C4-2B (cell line): ENCODE data around the gene PLD1.

ENCODE experiments used
- ZFX ChIP-seq: fragments of 450-650 bp; IDR thresholded peaks from 2 replicates; pipeline ENCODE4 v1.6.1; 2017
- TF ChIP-seq, protein P1 (sequence below): fragments of 450-650 bp; conservative IDR thresholded peaks from 2 replicates; pipeline ENCODE4 v1.5.1; 2017; ENCODE audit warnings: mild to moderate bottlenecking

DNA sequence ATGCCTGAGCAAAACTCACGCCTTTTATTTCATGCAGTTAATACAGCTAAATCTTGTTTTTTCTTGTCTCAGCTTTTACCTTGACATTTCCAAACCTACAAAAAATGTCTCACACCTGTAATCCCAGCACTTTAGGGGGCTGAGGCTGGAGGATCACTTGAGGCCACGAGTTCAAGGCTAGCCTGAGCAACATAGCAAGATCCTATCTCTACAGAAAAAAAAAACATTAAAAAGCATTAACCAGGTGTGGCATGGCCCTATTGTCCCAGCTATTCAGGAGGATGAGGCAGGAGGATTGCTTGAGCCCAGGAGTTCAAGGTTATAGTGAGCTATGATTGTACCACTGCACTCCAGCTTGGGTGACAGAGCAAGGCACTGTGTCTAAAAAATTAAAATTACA lies 29.0 kb upstream of the PLD1 start:
- TF ChIP-seq, protein P1, sequence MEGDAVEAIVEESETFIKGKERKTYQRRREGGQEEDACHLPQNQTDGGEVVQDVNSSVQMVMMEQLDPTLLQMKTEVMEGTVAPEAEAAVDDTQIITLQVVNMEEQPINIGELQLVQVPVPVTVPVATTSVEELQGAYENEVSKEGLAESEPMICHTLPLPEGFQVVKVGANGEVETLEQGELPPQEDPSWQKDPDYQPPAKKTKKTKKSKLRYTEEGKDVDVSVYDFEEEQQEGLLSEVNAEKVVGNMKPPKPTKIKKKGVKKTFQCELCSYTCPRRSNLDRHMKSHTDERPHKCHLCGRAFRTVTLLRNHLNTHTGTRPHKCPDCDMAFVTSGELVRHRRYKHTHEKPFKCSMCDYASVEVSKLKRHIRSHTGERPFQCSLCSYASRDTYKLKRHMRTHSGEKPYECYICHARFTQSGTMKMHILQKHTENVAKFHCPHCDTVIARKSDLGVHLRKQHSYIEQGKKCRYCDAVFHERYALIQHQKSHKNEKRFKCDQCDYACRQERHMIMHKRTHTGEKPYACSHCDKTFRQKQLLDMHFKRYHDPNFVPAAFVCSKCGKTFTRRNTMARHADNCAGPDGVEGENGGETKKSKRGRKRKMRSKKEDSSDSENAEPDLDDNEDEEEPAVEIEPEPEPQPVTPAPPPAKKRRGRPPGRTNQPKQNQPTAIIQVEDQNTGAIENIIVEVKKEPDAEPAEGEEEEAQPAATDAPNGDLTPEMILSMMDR = no peak
- TF ChIP-seq ZFX = no peak
